ENCODE data around the gene YTHDF1.

Gene YTHDF1

GRCh38 chr20:63150391-63150898, 65.5 kb downstream of the YTHDF1 start:
- 92% methylated on average over 19 of the region's 19 CpGs for WGBS, 2 experiments

GRCh38 chr20:63149531-63150192, 66.3 kb downstream of the YTHDF1 start:
- WGBS, 2 experiments: 87 to 89% methylated on average over 13 of the region's 13 CpGs
- no peak overlapping the region for H3K27ac ChIP-seq (ENCODE audit: insufficient read depth, low read depth, low read length, poor library complexity, severe bottlenecking)
- H3K36me3 ChIP-seq (ENCODE audit: control insufficient read depth, insufficient read depth, low read length): no peaks in the 10 kb centered on the region
- H3K4me3 ChIP-seq (ENCODE audit: insufficient read depth, low read depth, low read length): no peak overlapping the region
- no peaks in the 10 kb centered on the region for H3K27me3 ChIP-seq (ENCODE audit: control insufficient read depth, insufficient read depth, low read length, poor library complexity, severe bottlenecking)
- H3K4me1 ChIP-seq (ENCODE audit: control insufficient read depth, insufficient read depth, low read length): peaks cover 5% of the 10 kb centered on the region
- peaks cover 5% of the 10 kb centered on the region for H3K9me3 ChIP-seq (ENCODE audit: control insufficient read depth, low read length)

More at GRCh38 chr20:63150391-63150898, 65.5 kb downstream of the YTHDF1 start:
- H3K27ac ChIP-seq (ENCODE audit: insufficient read depth, low read depth, low read length, poor library complexity, severe bottlenecking): no peak overlapping the region
- H3K4me3 ChIP-seq (ENCODE audit: insufficient read depth, low read depth, low read length): no peak overlapping the region
- no peaks in the 10 kb centered on the region for H3K36me3 ChIP-seq (ENCODE audit: control insufficient read depth, insufficient read depth, low read length)
- peaks cover 5% of the 10 kb centered on the region for H3K4me1 ChIP-seq (ENCODE audit: control insufficient read depth, insufficient read depth, low read length)
- no peaks in the 10 kb centered on the region for H3K27me3 ChIP-seq (ENCODE audit: control insufficient read depth, insufficient read depth, low read length, poor library complexity, severe bottlenecking)
- H3K9me3 ChIP-seq (ENCODE audit: control insufficient read depth, low read length): peaks cover 5% of the 10 kb centered on the region

GRCh38 chr20:63148696-63149095, 67.2 kb downstream of the YTHDF1 start:
- peaks cover 5% of the 10 kb centered on the region for H3K4me1 ChIP-seq (ENCODE audit: control insufficient read depth, insufficient read depth, low read length)
- no peak overlapping the region for H3K27ac ChIP-seq (ENCODE audit: insufficient read depth, low read depth, low read length, poor library complexity, severe bottlenecking)
- H3K27me3 ChIP-seq (ENCODE audit: control insufficient read depth, insufficient read depth, low read length, poor library complexity, severe bottlenecking): no peaks in the 10 kb centered on the region
- H3K4me3 ChIP-seq (ENCODE audit: insufficient read depth, low read depth, low read length): no peak overlapping the region
- H3K36me3 ChIP-seq (ENCODE audit: control insufficient read depth, insufficient read depth, low read length): no peaks in the 10 kb centered on the region
- 93 to 95% methylated on average over 11 of the region's 11 CpGs for WGBS, 2 experiments
- H3K9me3 ChIP-seq (ENCODE audit: control insufficient read depth, low read length): peaks cover 5% of the 10 kb centered on the region

GRCh38 chr20:63147532-63147931, 68.4 kb downstream of the YTHDF1 start:
- Histone ChIP-seq H3K9me3 (ENCODE audit: control insufficient read depth, low read length) (peaks cover 5% of the 10 kb centered on the region), H3K27me3 (ENCODE audit: control insufficient read depth, insufficient read depth, low read length, poor library complexity, severe bottlenecking) (no peaks in the 10 kb centered on the region), H3K4me3 (ENCODE audit: insufficient read depth, low read depth, low read length) (no peak overlapping the region), H3K4me1 (ENCODE audit: control insufficient read depth, insufficient read depth, low read length) (peaks cover 5% of the 10 kb centered on the region), H3K36me3 (ENCODE audit: control insufficient read depth, insufficient read depth, low read length) (no peaks in the 10 kb centered on the region), H3K27ac (ENCODE audit: insufficient read depth, low read depth, low read length, poor library complexity, severe bottlenecking) (no peak overlapping the region)
- 69 to 94% methylated on average over 1 to 2 of the region's 2 CpGs for WGBS, 2 experiments
